Testis (tissue), 2 donors: ENCODE data around the gene CYP4F12.

Experiments
- POLR2A ChIP-seq: fragments of 450-650 bp; IDR thresholded peaks from one replicate; pipeline ENCODE4 v1.6.1; 2017; ENCODE audit warnings: antibody characterized with exemption, mild to moderate bottlenecking, moderate library complexity
- TF ChIP-seq, protein P1 (sequence below), 3 experiments: fragments of 450-650 bp in 2 of 3; fragments of 200-600 bp in 1 of 3; sonication (generic) in 1 of 3; IDR thresholded peaks; one replicate each; pipeline ENCODE4 v1.5.1; 2016 to 2019; ENCODE audit warnings: antibody characterized with exemption in 3 of 3, mild to moderate bottlenecking in 2 of 3, moderate library complexity in 1 of 3

DNA sequence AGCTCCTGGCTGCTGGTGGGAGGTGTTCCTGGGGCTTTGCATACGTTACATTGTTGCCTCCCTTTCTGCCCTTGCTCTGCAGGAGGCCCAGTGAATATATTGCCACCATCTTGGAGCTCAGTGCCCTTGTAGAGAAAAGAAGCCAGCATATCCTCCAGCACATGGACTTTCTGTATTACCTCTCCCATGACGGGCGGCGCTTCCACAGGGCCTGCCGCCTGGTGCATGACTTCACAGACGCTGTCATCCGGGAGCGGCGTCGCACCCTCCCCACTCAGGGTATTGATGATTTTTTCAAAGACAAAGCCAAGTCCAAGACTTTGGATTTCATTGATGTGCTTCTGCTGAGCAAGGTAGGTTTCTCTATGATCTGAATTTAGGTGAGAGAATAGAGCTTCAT, 10.5 kb downstream of the CYP4F12 start:
- TF ChIP-seq POLR2A, result no peak
- TF ChIP-seq, protein P1, sequence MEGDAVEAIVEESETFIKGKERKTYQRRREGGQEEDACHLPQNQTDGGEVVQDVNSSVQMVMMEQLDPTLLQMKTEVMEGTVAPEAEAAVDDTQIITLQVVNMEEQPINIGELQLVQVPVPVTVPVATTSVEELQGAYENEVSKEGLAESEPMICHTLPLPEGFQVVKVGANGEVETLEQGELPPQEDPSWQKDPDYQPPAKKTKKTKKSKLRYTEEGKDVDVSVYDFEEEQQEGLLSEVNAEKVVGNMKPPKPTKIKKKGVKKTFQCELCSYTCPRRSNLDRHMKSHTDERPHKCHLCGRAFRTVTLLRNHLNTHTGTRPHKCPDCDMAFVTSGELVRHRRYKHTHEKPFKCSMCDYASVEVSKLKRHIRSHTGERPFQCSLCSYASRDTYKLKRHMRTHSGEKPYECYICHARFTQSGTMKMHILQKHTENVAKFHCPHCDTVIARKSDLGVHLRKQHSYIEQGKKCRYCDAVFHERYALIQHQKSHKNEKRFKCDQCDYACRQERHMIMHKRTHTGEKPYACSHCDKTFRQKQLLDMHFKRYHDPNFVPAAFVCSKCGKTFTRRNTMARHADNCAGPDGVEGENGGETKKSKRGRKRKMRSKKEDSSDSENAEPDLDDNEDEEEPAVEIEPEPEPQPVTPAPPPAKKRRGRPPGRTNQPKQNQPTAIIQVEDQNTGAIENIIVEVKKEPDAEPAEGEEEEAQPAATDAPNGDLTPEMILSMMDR (IDR thresholded peaks at IDR 0.05), result no peak
